ENCODE results near the gene ZC3H12C.

Gene ZC3H12C

DNA sequence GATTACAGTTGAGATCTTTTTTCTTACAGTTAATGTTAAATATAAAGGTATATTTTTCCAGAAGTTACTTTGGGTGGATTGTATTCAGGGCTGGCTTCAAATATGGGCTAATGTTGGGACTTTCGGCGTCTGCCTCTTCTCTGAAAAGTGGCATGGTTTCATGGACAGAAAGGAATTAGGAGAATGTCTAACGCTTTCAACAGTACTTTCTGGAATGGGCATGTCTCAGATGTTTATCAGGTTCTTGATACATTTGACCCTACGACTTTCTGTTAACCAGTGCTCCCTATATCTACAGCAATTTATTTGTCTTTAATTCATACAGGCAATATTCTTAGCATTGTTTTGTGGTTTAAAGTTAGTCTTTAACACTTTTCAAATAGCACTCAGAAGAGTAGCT is 33.7 kb downstream of the ZC3H12C start:
- Histone ChIP-seq H3K9me3 (no peaks in the 10 kb centered on the region), H3K36me3 (replicated peaks) (no peaks in the 10 kb centered on the region), H3K4me3 (no peak overlapping the region), H3K4me1 (peaks cover 50% of the 10 kb centered on the region), H3K27me3 (ENCODE audit: low read depth) (no peaks in the 10 kb centered on the region)
- DNase-seq (ENCODE audit: low spot score in 2 of 2): no peak
- in situ Hi-C loops (cut with MboI; ENCODE audit: low sequenced_read_pairs): no loop called here

DNA sequence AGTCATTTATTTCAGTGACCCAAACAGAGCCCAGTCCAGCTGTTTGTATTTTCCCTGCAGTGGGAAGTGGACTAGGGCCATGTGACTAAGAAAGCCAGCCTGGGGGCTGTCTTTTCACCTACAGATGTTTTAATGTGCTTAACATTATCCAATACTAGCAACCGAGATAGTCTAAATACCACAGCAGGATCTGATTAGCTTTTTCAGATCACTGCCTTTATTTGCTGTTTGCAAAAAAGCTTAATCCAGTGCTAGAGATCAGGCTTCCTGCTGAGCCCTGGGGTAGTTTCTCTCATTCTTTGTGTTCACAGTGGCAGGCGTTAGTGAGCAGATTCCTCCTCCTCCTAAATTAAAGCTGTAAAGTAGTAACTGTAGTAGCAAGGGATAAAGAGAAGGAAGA is 35.0 kb downstream of the ZC3H12C start:
- Histone ChIP-seq H3K27me3 (ENCODE audit: low read depth) (no peaks in the 10 kb centered on the region), H3K36me3 (replicated peaks) (no peaks in the 10 kb centered on the region), H3K9me3 (no peaks in the 10 kb centered on the region), H3K4me3 (no peak overlapping the region), H3K4me1 (peaks cover 52% of the 10 kb centered on the region)
- in situ Hi-C loops (cut with MboI; ENCODE audit: low sequenced_read_pairs): no loop called here
- peak; percentile 69 to 88 for DNase-seq (ENCODE audit: low spot score in 2 of 2)

DNA sequence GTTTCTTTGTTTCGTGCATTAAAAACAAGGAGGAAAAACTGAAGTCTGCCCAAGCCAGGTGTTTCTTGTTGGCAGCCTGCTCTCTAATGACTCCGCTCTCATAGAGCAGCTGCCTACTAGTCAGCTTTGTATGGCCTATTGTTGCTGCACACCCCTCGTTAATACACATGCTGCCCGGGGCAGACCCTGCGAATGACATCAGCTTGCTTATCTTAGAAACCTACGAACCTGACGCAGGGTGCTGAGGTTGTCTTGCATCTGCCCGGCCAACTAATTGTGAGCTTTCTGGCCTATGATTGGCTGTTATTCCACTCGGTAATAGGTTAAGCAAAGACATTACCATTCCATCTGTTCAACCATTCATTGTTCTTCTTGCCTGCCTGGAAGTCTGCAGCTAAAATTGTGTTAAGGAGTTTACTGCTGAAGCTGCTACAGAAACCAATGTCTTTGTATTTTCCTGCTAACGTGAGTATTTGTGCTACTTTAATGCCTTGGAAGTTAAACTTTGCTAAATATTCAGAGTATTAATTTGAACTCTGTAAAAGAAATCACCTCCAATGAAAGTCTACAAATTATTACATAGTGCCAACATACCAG is 37.5 kb downstream of the ZC3H12C start:
- in situ Hi-C loops (cut with MboI; ENCODE audit: low sequenced_read_pairs): no loop called here
- no peaks in the 10 kb centered on the region for H3K27me3 ChIP-seq (ENCODE audit: low read depth)
- H3K9me3 ChIP-seq: no peaks in the 10 kb centered on the region
- H3K4me3 ChIP-seq: no peak overlapping the region
- no peaks in the 10 kb centered on the region for H3K36me3 ChIP-seq (replicated peaks)
- H3K4me1 ChIP-seq: peaks cover 56% of the 10 kb centered on the region
- DNase-seq (ENCODE audit: low spot score in 2 of 2): peak; percentile 77 to 79

DNA sequence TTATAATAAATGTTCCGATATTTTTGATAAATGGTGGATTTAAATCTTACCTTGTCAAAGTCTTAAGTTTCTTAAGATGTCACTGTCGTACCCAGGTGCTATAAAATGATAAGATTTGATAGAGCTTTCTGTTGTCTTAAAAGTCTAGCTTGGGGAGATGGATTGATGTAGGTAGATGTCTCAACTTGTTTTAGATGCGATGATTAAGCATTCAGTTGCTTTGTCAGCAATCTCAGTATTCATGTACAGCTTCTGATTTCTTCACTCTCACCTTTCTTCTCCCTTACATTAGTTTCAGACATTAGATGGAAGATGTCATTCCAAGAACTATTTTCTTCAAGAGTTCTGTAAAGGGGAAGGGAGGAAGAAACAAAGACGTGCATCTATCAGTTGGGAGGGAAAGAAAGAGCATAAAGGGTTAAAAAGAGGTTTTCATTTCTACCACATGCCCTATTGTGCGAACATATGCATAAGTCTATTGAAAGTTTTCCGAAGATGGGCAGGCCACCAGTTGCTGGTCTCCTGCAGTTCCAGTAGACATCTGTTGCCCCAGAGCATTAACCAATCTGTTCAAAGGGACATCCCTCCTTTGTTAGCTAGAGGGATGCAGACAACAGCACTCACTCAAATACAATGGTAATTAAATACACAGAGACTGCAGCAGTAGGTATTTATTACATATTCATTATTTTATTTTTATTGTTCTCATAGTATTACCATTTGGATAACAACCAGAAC is 38.4 kb downstream of the ZC3H12C start:
- H3K4me3 ChIP-seq: no peak overlapping the region
- no peaks in the 10 kb centered on the region for H3K27me3 ChIP-seq (ENCODE audit: low read depth)
- no peaks in the 10 kb centered on the region for H3K9me3 ChIP-seq
- DNase-seq (ENCODE audit: low spot score in 2 of 2): peak; percentile 59 to 68
- no peaks in the 10 kb centered on the region for H3K36me3 ChIP-seq (replicated peaks)
- H3K4me1 ChIP-seq: peaks cover 56% of the 10 kb centered on the region
- in situ Hi-C loops (cut with MboI; ENCODE audit: low sequenced_read_pairs): no loop called here

DNA sequence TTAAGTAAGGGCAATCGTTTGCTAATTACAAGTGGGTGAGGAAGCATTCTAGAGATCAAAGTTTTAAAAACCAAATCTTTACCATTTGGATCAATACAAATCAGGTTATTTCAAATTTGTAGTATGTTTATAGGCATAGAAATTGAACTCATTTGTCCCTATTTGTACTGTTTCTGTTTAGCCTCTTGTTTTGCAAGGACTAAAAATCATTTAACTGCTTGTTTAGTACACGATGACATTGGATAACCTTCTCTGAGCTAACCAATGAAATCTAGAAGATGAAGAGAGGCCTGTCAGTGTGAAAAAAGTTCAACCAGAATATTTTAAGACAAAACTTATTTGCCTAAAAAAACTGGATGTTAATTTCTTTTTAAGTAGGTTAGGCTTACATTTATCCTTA is 40.0 kb downstream of the ZC3H12C start:
- peaks cover 52% of the 10 kb centered on the region for H3K4me1 ChIP-seq
- H3K9me3 ChIP-seq: no peaks in the 10 kb centered on the region
- no peaks in the 10 kb centered on the region for H3K27me3 ChIP-seq (ENCODE audit: low read depth)
- DNase-seq (ENCODE audit: low spot score in 2 of 2): no peak
- H3K36me3 ChIP-seq (replicated peaks): no peaks in the 10 kb centered on the region
- in situ Hi-C loops (cut with MboI; ENCODE audit: low sequenced_read_pairs): no loop called here
- H3K4me3 ChIP-seq: no peak overlapping the region

DNA sequence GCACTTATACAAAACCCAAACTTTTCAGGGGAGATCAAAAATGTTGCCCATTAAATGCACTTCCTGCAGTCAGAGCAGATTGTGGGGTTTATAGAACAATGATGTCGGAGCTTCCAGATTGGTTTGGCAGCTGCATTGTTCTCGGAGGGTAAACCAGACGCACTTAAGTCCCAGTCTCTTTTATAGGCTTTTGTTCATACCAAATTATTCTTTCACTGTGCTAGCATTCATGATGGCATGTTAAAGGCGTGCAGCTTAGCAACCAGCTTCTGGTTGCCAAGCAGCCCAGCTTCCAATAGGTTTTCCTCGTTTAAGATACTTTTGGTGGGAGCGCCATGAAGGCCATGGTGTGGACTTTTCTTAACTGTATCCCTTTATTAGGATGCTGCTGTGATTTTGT is 40.9 kb downstream of the ZC3H12C start:
- no peaks in the 10 kb centered on the region for H3K36me3 ChIP-seq (replicated peaks)
- in situ Hi-C loops (cut with MboI; ENCODE audit: low sequenced_read_pairs): no loop called here
- H3K27me3 ChIP-seq (ENCODE audit: low read depth): no peaks in the 10 kb centered on the region
- H3K4me1 ChIP-seq: peaks cover 46% of the 10 kb centered on the region
- H3K4me3 ChIP-seq: no peak overlapping the region
- DNase-seq (ENCODE audit: low spot score in 2 of 2): peak; percentile 78 to 99
- no peaks in the 10 kb centered on the region for H3K9me3 ChIP-seq

DNA sequence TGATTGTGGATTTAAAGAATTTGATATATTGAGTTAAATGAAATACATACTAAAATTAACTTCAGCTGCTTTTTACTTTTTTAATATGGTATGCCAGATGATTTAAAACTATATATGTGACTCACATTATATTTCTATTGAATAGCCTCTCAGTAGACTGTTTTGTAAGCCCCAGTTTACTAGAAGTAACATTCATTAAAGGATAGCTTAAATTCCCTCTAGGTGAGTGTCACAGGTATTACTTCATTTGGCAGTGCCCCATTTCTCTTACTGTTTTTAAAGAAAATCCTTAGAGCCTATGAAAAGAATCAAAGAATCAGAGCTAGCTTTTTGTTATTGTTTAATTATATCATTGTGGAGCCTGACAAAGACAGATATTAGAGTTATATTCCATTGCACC is 48.6 kb downstream of the ZC3H12C start:
- no peaks in the 10 kb centered on the region for H3K27me3 ChIP-seq (ENCODE audit: low read depth)
- no peak for DNase-seq (ENCODE audit: low spot score in 2 of 2)
- in situ Hi-C loops (cut with MboI; ENCODE audit: low sequenced_read_pairs): no loop called here

DNA sequence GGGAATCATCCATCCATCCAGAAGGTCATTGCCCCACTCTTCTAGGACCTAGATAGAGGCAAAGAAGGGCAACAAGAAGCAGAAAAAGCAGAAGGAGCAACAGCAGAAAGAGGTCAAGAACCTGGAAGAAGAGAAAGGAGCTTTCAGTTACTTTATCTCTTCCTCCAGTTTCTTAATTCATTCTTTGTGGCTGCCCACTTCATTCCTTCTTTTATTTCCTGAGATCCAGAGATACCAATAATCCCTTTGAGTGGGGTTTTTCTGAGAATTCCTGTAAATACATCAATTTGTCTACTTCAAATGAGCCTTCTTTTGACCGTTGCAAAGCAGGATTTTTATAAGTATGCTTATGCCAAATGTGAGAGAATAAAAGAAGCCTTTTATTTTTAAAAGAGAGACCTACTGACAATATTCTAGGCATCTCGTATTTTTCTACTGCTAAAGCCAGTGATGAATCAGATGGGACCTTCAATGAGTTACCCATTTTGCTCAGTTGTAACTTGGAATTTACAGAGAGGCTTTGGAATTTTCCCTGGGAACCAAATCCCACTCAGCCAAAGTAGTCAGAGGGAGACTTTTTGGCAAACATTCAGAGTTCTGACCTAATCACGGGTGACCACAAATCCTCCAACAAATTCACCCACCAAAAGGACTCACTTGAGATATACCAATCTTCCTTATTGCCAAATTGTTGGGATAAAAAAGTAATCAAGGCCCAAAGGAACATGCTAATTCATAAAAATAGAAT is 54.9 kb downstream of the ZC3H12C start:
- Histone ChIP-seq H3K36me3 (replicated peaks) (no peaks in the 10 kb centered on the region), H3K4me3 (no peak overlapping the region)
- in situ Hi-C loops (cut with MboI; ENCODE audit: low sequenced_read_pairs): no loop called here

More for the DNA sequence above, 48.6 kb downstream of the ZC3H12C start:
- Histone ChIP-seq H3K4me3 (no peak overlapping the region), H3K9me3 (no peaks in the 10 kb centered on the region), H3K4me1 (no peaks in the 10 kb centered on the region), H3K36me3 (replicated peaks) (no peaks in the 10 kb centered on the region)

DNA sequence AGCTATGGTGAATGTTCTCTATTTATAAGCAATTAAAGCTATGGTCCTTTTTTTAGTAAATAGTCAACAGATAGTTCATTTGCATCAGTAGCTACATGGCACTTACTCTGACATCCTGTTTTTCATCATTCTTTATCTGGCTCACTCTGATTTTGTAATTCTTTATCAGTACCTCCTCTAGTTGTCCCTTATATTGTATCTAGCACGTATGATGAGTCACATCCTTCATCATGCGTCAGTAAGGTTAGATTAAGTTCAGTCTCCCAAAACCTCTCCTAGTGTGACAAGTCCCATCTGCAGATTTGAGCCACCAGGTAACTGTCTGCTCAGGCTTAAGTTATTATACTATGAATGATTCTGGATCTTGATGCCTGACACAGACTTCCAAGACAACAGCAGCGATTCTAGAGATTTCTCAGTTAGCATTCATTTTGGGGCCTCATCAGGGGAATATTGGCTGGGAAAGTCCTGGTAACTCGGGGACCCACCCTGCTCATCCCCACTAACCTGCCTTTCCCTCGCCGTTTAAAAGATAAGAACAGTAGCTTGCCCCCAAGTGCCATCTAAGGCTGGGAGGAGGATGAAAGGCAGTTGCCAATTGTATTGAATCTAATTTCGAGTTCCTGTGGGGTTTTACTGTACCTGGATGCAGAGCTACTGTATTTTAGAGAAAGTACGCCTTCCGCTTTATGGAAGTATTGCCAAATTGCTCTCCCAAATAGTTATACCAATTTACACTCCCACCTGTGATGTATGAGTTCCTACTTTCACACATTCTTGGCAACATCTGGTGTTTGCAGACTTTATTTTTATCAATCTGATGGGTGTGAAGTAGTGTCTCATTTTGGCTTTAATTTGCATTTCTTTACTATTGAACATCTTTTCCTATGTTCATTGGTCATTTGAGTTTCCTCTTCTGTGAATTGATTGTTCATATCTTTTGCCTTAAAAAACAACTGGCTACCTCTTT is 55.9 kb downstream of the ZC3H12C start:
- DNase-seq (ENCODE audit: low spot score in 2 of 2): no peak
- Histone ChIP-seq H3K4me1 (peaks cover 36% of the 10 kb centered on the region), H3K27me3 (ENCODE audit: low read depth) (no peaks in the 10 kb centered on the region), H3K9me3 (no peaks in the 10 kb centered on the region), H3K36me3 (replicated peaks) (no peaks in the 10 kb centered on the region), H3K4me3 (no peak overlapping the region)
- in situ Hi-C loops (cut with MboI; ENCODE audit: low sequenced_read_pairs): no loop called here

More for the DNA sequence above, 54.9 kb downstream of the ZC3H12C start:
- H3K9me3 ChIP-seq: no peaks in the 10 kb centered on the region
- H3K4me1 ChIP-seq: peaks cover 34% of the 10 kb centered on the region
- DNase-seq (ENCODE audit: low spot score in 2 of 2): no peak
- no peaks in the 10 kb centered on the region for H3K27me3 ChIP-seq (ENCODE audit: low read depth)

DNA sequence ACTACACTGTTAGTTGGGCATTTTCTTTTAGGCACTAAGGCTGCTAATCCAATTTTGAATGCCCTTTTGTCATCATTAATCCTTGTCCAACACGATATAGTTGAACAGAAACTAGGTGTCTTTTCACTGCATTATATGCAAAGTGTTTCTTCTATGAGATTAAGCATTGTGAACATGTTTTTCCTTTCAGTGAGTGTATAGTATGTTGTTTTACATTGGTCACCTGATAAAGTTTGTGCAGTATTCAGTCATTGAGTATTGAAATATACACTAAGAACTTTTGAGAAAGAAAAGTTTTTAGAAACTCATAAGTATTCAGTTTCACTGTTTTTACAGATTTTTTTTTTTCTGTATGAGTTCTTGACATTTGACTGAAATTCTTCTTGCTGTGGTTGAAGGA is 59.0 kb downstream of the ZC3H12C start:
- in situ Hi-C loops (cut with MboI; ENCODE audit: low sequenced_read_pairs): no loop called here
- no peaks in the 10 kb centered on the region for H3K27me3 ChIP-seq (ENCODE audit: low read depth)
- H3K36me3 ChIP-seq (replicated peaks): no peaks in the 10 kb centered on the region
- no peaks in the 10 kb centered on the region for H3K9me3 ChIP-seq
- peak in 1 of 2 experiments; percentile 90 for DNase-seq (ENCODE audit: low spot score in 2 of 2)
- H3K4me1 ChIP-seq: peaks cover 36% of the 10 kb centered on the region
- H3K4me3 ChIP-seq: no peak overlapping the region

DNA sequence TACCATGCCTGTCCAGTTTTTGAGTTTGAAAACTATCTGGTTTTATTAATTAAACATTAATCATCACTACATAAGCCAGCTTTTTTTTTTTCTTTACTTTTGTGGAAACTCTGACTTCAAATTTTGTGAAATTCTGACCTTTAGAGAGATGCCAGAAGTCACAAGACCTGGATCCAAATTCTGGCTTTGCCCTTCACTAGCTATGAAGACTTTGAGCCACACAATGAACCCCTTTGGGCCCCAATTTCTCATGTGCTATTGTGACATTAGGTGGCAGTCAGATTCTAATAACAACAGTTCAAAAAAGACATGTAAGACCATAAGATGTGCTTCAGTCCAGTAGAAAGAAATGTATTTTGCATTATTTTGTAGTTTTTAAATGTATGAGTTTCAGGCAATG is 60.3 kb downstream of the ZC3H12C start:
- no peak for DNase-seq (ENCODE audit: low spot score in 2 of 2)
- in situ Hi-C loops (cut with MboI; ENCODE audit: low sequenced_read_pairs): no loop called here
- Histone ChIP-seq H3K27me3 (ENCODE audit: low read depth) (no peaks in the 10 kb centered on the region), H3K4me3 (no peak overlapping the region), H3K4me1 (peaks cover 27% of the 10 kb centered on the region), H3K36me3 (replicated peaks) (no peaks in the 10 kb centered on the region), H3K9me3 (no peaks in the 10 kb centered on the region)

DNA sequence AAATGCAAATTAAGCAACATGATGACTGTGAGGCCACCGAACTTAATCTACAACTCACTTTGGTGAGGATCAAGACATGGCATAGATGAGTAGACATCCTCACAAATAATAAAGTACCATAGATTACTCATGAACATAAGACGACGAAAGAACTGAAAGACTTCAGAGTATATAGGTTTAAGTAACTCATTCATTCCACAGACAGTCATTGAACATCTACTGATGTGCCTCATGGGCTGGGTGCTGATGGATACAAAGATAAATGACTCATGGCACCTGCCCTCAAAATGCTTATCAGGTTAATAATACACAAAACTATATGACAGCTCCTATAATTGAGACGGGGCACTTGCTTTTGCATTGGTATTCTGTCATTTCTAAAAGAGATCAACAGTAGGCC is 63.3 kb downstream of the ZC3H12C start:
- H3K4me3 ChIP-seq: no peak overlapping the region
- no peaks in the 10 kb centered on the region; the same call in 1 of the 2 replicates for H3K36me3 ChIP-seq (replicated peaks)
- no peaks in the 10 kb centered on the region for H3K9me3 ChIP-seq
- H3K4me1 ChIP-seq: peaks cover 17% of the 10 kb centered on the region
- H3K27me3 ChIP-seq (ENCODE audit: low read depth): no peaks in the 10 kb centered on the region
- in situ Hi-C loops (cut with MboI; ENCODE audit: low sequenced_read_pairs): no loop called here
- DNase-seq (ENCODE audit: low spot score in 2 of 2): no peak
